HG03103 (cell line): Measurements from ENCODE around the gene ROR2.
"Not testable (repeated sequence)": the region's sequence is repeated elsewhere in the genome, so short reads cannot be mapped to it uniquely, and the experiment has no call there.

Source experiments
- ATAC-seq: cut with Tn5 transposase; IDR thresholded peaks from one replicate; pipeline ENCODE4 v1.9.1; 2021; ENCODE audit warnings: low read depth; ENCODE audit not compliant: unreplicated experiment

ROR2 gene

GRCh38 chr9:91660521-91660920 lies 289.5 kb downstream of the ROR2 start:
- no peak for ATAC-seq

GRCh38 chr9:91659529-91660495 lies 290.2 kb downstream of the ROR2 start:
- ATAC-seq: no peak

- no peak for ATAC-seq
Measured at GRCh38 chr9:91658513-91659105, 291.4 kb downstream of the ROR2 start.

GRCh38 chr9:91657501-91657900 lies 292.5 kb downstream of the ROR2 start:
- no peak for ATAC-seq

- ATAC-seq: no peak
Measured at GRCh38 chr9:91655658-91656057, 294.4 kb downstream of the ROR2 start.

GRCh38 chr9:91655215-91655614 lies 294.8 kb downstream of the ROR2 start:
- no peak for ATAC-seq

- no peak for ATAC-seq
Measured at GRCh38 chr9:91654527-91654926, 295.5 kb downstream of the ROR2 start.

GRCh38 chr9:91647371-91647770 lies 302.7 kb downstream of the ROR2 start:
- ATAC-seq: no peak

- ATAC-seq: no peak
Measured at GRCh38 chr9:91646702-91647101, 303.3 kb downstream of the ROR2 start.

GRCh38 chr9:91644433-91644832 lies 305.6 kb downstream of the ROR2 start:
- ATAC-seq: no peak

GRCh38 chr9:91643481-91644077 lies 306.4 kb downstream of the ROR2 start:
- no peak for ATAC-seq

GRCh38 chr9:91642771-91643170 lies 307.3 kb downstream of the ROR2 start:
- ATAC-seq: no peak

GRCh38 chr9:91640428-91640827 lies 309.6 kb downstream of the ROR2 start:
- ATAC-seq: no peak

- ATAC-seq: no peak
Measured at GRCh38 chr9:91639054-91639453, 311.0 kb downstream of the ROR2 start.

- not testable (repeated sequence) for ATAC-seq
Measured at GRCh38 chr9:91634832-91635231, 315.2 kb downstream of the ROR2 start.

GRCh38 chr9:91629718-91630117 lies 320.3 kb downstream of the ROR2 start:
- ATAC-seq: no peak

GRCh38 chr9:91628892-91629291 lies 321.1 kb downstream of the ROR2 start:
- ATAC-seq: no peak

GRCh38 chr9:91625331-91625730 lies 324.7 kb downstream of the ROR2 start:
- no peak for ATAC-seq

GRCh38 chr9:91623004-91623403 lies 327.0 kb downstream of the ROR2 start:
- ATAC-seq: no peak

- not testable (repeated sequence) for ATAC-seq
Measured at GRCh38 chr9:91622121-91622520, 327.9 kb downstream of the ROR2 start.

GRCh38 chr9:91614044-91614443 lies 336.0 kb downstream of the ROR2 start:
- not testable (repeated sequence) for ATAC-seq
